Left lung (tissue), 10 donors: ENCODE data around the gene TOMM5. TPM values are rescaled to one million over a fixed set of nuclear protein-coding genes. Genes with fewer than 3 reads are reported as not detected.
A peak's percentile ranks its signal among the peaks of the same experiment; 100 is the strongest.
"Not testable (repeated sequence)": the region's sequence is repeated elsewhere in the genome, so short reads cannot be mapped to it uniquely, and the experiment has no call there.

Source experiments
- ATAC-seq: fragments of 200-7000 bp; cut with Tn5 transposase; one replicate; pipeline ENCODE4 v1.9.1; 2020; ENCODE audit warnings: moderate library complexity
- DNase-seq, 4 donors: peaks; one replicate each; pipeline ENCODE4 v3.0.0-alpha.2; 2013 to 2020
- H3K27ac ChIP-seq, 2 donors: fragments of 200-600 bp; sonication (generic) in 1 of 2; one replicate each; pipeline versions ENCODE4 v1.5.0 to v1.8.0; 2020 to 2021
- H3K27me3 ChIP-seq, 2 donors: fragments of 200-600 bp; sonication (generic) in 1 of 2; one replicate each; pipeline versions ENCODE4 v1.5.0 to v1.8.0; 2020 to 2021
- H3K36me3 ChIP-seq, 2 donors: fragments of 200-600 bp; sonication (generic) in 1 of 2; one replicate each; pipeline versions ENCODE4 v1.5.0 to v1.8.0; 2020 to 2021
- H3K4me1 ChIP-seq, 2 donors: fragments of 200-600 bp; one replicate each; pipeline ENCODE4 v1.8.0; 2021
- H3K4me3 ChIP-seq, 2 donors: fragments of 200-600 bp; sonication (generic) in 1 of 2; one replicate each; pipeline versions ENCODE4 v1.5.0 to v1.8.0; 2020 to 2021; ENCODE audit warnings: mild to moderate bottlenecking in 1 of 2
- H3K9me3 ChIP-seq, 2 donors: fragments of 200-600 bp; sonication (generic) in 1 of 2; one replicate each; pipeline versions ENCODE4 v1.5.0 to v1.8.0; 2020 to 2021
- intact Hi-C, 2 donors: fragments of 100-400 bp; cut with DNase I; formaldehyde crosslinking; loops; one replicate each; pipeline versions ENCODE4 v1.11.2 to v1.14.2; 2022
- polyA plus RNA-seq, 6 donors: library from polyadenylated mRNA; unstranded; fragments of 120-200 nt; gene quantifications; one replicate each; pipeline ENCODE4 v1.2.1, GENCODE V29; 2013; ENCODE audit not compliant: insufficient read length in 6 of 6
- total RNA-seq, 2 donors: library from RNA; stranded (reverse); fragmentation: NEBNext Ultra II Directional; extraction: Animal tissue kit (Norgen Biotek cat#: 25700); gene quantifications; one replicate each; pipeline ENCODE4 v1.2.1, GENCODE V29; 2021
- TF ChIP-seq, protein P1 (sequence below), 2 donors: fragments of 200-600 bp; sonication (generic) in 1 of 2; IDR thresholded peaks; one replicate each; pipeline versions ENCODE4 v1.5.0 to v1.8.0; 2021; ENCODE audit warnings: antibody characterized with exemption in 2 of 2
- donor health status: DM: no; HTN: yes; CAD: no.
- donor health status: DM: no; HTN: no; CAD: no.

TOMM5 gene
- total and polyA plus RNA-seq, 8 donors, result 65.5 to 112 (median 99.3) TPM

- Histone ChIP-seq H3K27ac (no peak overlapping the region), H3K9me3 (no peaks in the 10 kb centered on the region), H3K36me3 (no peaks in the 10 kb centered on the region), H3K27me3 (peaks cover 2 to 31% of the 10 kb centered on the region in 2 donors), H3K4me1 (no peaks in the 10 kb centered on the region), H3K4me3 (no peak overlapping the region)
- TF ChIP-seq, protein P1, sequence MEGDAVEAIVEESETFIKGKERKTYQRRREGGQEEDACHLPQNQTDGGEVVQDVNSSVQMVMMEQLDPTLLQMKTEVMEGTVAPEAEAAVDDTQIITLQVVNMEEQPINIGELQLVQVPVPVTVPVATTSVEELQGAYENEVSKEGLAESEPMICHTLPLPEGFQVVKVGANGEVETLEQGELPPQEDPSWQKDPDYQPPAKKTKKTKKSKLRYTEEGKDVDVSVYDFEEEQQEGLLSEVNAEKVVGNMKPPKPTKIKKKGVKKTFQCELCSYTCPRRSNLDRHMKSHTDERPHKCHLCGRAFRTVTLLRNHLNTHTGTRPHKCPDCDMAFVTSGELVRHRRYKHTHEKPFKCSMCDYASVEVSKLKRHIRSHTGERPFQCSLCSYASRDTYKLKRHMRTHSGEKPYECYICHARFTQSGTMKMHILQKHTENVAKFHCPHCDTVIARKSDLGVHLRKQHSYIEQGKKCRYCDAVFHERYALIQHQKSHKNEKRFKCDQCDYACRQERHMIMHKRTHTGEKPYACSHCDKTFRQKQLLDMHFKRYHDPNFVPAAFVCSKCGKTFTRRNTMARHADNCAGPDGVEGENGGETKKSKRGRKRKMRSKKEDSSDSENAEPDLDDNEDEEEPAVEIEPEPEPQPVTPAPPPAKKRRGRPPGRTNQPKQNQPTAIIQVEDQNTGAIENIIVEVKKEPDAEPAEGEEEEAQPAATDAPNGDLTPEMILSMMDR (IDR thresholded peaks at IDR 0.05), result no peak
- intact Hi-C loops, result no loop called here
- DNase-seq (no peak), ATAC-seq (no peak)
These were observed 11.9 kb upstream of the TOMM5 start for GRCh38 chr9:37604296-37604695.

GRCh38 chr9:37602817-37603216, 10.4 kb upstream of the TOMM5 start:
- peaks cover 2 to 31% of the 10 kb centered on the region in 2 donors for H3K27me3 ChIP-seq
- peak in 1 of 4 donors; percentile 35 for DNase-seq
- no peak overlapping the region for H3K27ac ChIP-seq
- ATAC-seq, result peak; percentile 77
- no peaks in the 10 kb centered on the region for H3K4me1 ChIP-seq
- H3K4me3 ChIP-seq, result no peak overlapping the region
- H3K36me3 ChIP-seq, result no peaks in the 10 kb centered on the region
- intact Hi-C loops, result no loop called here
- TF ChIP-seq, protein P1 (IDR thresholded peaks at IDR 0.05), result no peak
- no peaks in the 10 kb centered on the region for H3K9me3 ChIP-seq

- intact Hi-C loops, DNase-seq, H3K4me3 ChIP-seq, H3K27ac ChIP-seq, H3K4me1 ChIP-seq, ATAC-seq, H3K36me3 ChIP-seq, H3K9me3 ChIP-seq: not testable (repeated sequence)
- peaks cover 2 to 38% of the 10 kb centered on the region in 2 donors for H3K27me3 ChIP-seq
These were observed 9.7 kb upstream of the TOMM5 start for GRCh38 chr9:37602061-37602460.

GRCh38 chr9:37596504-37596903, 4.1 kb upstream of the TOMM5 start:
- intact Hi-C loops, result no loop called here
- H3K36me3 ChIP-seq, result no peaks in the 10 kb centered on the region
- DNase-seq (no peak), ATAC-seq (no peak)
- H3K4me3 ChIP-seq, result no peak overlapping the region
- H3K9me3 ChIP-seq, result no peaks in the 10 kb centered on the region
- no peak overlapping the region for H3K27ac ChIP-seq
- TF ChIP-seq, protein P1 (IDR thresholded peaks at IDR 0.05), result no peak
- peaks cover 0 to 24% of the 10 kb centered on the region in 2 donors for H3K27me3 ChIP-seq
- peaks cover 2 to 17% of the 10 kb centered on the region in 2 donors for H3K4me1 ChIP-seq

GRCh38 chr9:37593883-37594448, 1.6 kb upstream of the TOMM5 start:
- intact Hi-C loops, result no loop called here
- DNase-seq, result no peak
- H3K27me3 ChIP-seq, result peaks cover 0 to 19% of the 10 kb centered on the region in 2 donors
- TF ChIP-seq, protein P1 (IDR thresholded peaks at IDR 0.05), result no peak
- H3K4me3 ChIP-seq, result no peak overlapping the region
- no peaks in the 10 kb centered on the region for H3K36me3 ChIP-seq
- H3K27ac ChIP-seq, result no peak overlapping the region
- no peak for ATAC-seq
- H3K9me3 ChIP-seq, result no peaks in the 10 kb centered on the region
- peaks cover 14 to 35% of the 10 kb centered on the region in 2 donors for H3K4me1 ChIP-seq

DNA sequence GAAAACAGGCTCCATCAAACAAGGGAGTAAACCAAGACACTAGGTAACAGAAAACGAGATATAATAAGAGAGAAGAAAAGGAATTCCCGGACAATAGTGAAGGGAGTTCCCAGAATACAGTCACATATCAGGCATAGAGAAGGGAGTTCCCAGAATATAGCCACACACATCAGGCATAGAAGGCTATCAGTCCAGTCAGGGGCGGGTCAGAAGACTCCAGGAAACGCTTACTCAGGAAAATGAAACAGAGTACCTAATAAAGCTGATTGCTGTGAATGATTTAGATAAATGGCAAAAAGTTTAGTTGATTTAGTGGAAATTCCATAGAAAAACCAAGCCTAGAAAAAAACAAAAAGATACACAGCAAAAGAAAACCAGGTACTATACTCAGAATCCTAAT, 4.9 kb downstream of the TOMM5 start:
- intact Hi-C loops, result no loop called here
- TF ChIP-seq, protein P1 (IDR thresholded peaks at IDR 0.05), result no peak
- H3K4me1 ChIP-seq, result peaks cover 14 to 20% of the 10 kb centered on the region in 2 donors
- no peaks in the 10 kb centered on the region for H3K27me3 ChIP-seq
- no peak overlapping the region for H3K27ac ChIP-seq
- H3K36me3 ChIP-seq, result peaks cover 0 to 62% of the 10 kb centered on the region in 2 donors
- H3K9me3 ChIP-seq, result no peaks in the 10 kb centered on the region
- DNase-seq, result no peak
- no peak overlapping the region for H3K4me3 ChIP-seq
- no peak for ATAC-seq
